Parathyroid adenoma (tissue), 2 donors: ENCODE measurements around the gene LELP1.

Source experiments
- H2AFZ ChIP-seq: fragments of 300-600 bp; sonication (generic); one replicate; pipeline ENCODE4 v1.7.0; 2017; ENCODE audit warnings: antibody characterized with exemption, mild to moderate bottlenecking
- H3K27ac ChIP-seq: fragments of 300-600 bp; sonication (generic); one replicate; pipeline ENCODE4 v1.7.0; 2017
- H3K27me3 ChIP-seq: fragments of 300-600 bp; sonication (generic); one replicate; pipeline ENCODE4 v1.7.0; 2017; ENCODE audit warnings: low read length; ENCODE audit not compliant: control insufficient read depth, insufficient read depth
- H3K36me3 ChIP-seq: fragments of 300-600 bp; sonication (generic); one replicate; pipeline ENCODE4 v1.7.0; 2017; ENCODE audit warnings: low read length; ENCODE audit not compliant: control insufficient read depth, insufficient read depth
- H3K4me1 ChIP-seq: fragments of 300-600 bp; sonication (generic); one replicate; pipeline ENCODE4 v1.7.0; 2017; ENCODE audit warnings: control low read depth
- H3K4me2 ChIP-seq: fragments of 300-600 bp; sonication (generic); one replicate; pipeline ENCODE4 v1.7.0; 2017; ENCODE audit warnings: low read length
- H3K4me3 ChIP-seq: fragments of 300-600 bp; sonication (generic); one replicate; pipeline ENCODE4 v1.7.0; 2017; ENCODE audit warnings: low read depth, low read length
- H3K79me2 ChIP-seq: fragments of 300-600 bp; sonication (generic); one replicate; pipeline ENCODE4 v1.7.0; 2017; ENCODE audit warnings: control low read depth
- H3K9ac ChIP-seq: fragments of 300-600 bp; sonication (generic); one replicate; pipeline ENCODE4 v1.7.0; 2017; ENCODE audit warnings: mild to moderate bottlenecking
- H3K9me3 ChIP-seq: fragments of 300-600 bp; sonication (generic); one replicate; pipeline ENCODE4 v1.7.0; 2017; ENCODE audit warnings: low read length; ENCODE audit not compliant: control insufficient read depth
- CTCF ChIP-seq: fragments of 300-600 bp; sonication (generic); IDR thresholded peaks from one replicate; pipeline ENCODE4 v1.7.0; 2017; ENCODE audit warnings: antibody characterized with exemption, mild to moderate bottlenecking
- donor health status: primary hyperparathyroidism.

Gene LELP1

GRCh38 chr1:153253693-153254092 is 50.5 kb downstream of the LELP1 start:
- no peaks in the 10 kb centered on the region for H3K27me3 ChIP-seq
- H3K4me1 ChIP-seq: no peaks in the 10 kb centered on the region
- TF ChIP-seq CTCF: no peak
- H3K9me3 ChIP-seq: no peaks in the 10 kb centered on the region
- no peak overlapping the region for H3K4me3 ChIP-seq
- H3K36me3 ChIP-seq: no peaks in the 10 kb centered on the region
- no peak overlapping the region for H2AFZ ChIP-seq
- H3K9ac ChIP-seq: no peak overlapping the region
- no peaks in the 10 kb centered on the region for H3K79me2 ChIP-seq
- no peak overlapping the region for H3K4me2 ChIP-seq
- no peak overlapping the region for H3K27ac ChIP-seq
